HEK293T (cell line): Measurements from ENCODE around the gene CEP78.

Source experiments
- BHLHE40 ChIP-seq: fragments of 450-650 bp; IDR thresholded peaks from 2 replicates; pipeline ENCODE4 v1.6.1; 2016; ENCODE audit warnings: mild to moderate bottlenecking, moderate library complexity, borderline replicate concordance
- HDGF ChIP-seq: fragments of 450-650 bp; IDR thresholded peaks from 2 replicates; pipeline ENCODE4 v1.6.1; 2017; ENCODE audit warnings: antibody characterized with exemption, borderline replicate concordance
- L3MBTL2 ChIP-seq: fragments of 450-650 bp; conservative IDR thresholded peaks from 2 replicates; pipeline ENCODE4 v1.6.1; 2016; ENCODE audit warnings: mild to moderate bottlenecking
- PKNOX1 ChIP-seq: fragments of 450-650 bp; IDR thresholded peaks from 2 replicates; pipeline ENCODE4 v1.6.1; 2016
- TARDBP ChIP-seq: fragments of 450-650 bp; IDR thresholded peaks from 2 replicates; pipeline ENCODE4 v1.6.1; 2016
- ZNF384 ChIP-seq: fragments of 450-650 bp; IDR thresholded peaks from 2 replicates; pipeline ENCODE4 v1.6.1; 2016

- TF ChIP-seq BHLHE40 (no peak), HDGF (no peak), PKNOX1 (no peak), ZNF384 (no peak), TARDBP (no peak), L3MBTL2 (no peak)
Measured at GRCh38 chr9:78210841-78211301, 25.0 kb upstream of the CEP78 start.
